K562 (cell line): Measurements from ENCODE around the gene COG4. TPM values are rescaled to one million over a fixed set of nuclear protein-coding genes. Genes with fewer than 3 reads are reported as not detected.

Source experiments
- ZNF124 ChIP-seq: sonication (generic); formaldehyde crosslinking; IDR thresholded peaks from 2 replicates; pipeline ENCODE4 v1.8.1; 2022; ENCODE audit warnings: missing genetic modification reagents
- ZNF347 ChIP-seq: fragments of 450-650 bp; formaldehyde crosslinking; IDR thresholded peaks from 2 replicates; pipeline ENCODE4 v1.4.0; 2020; ENCODE audit warnings: low read depth, mild to moderate bottlenecking, moderate library complexity
- polyA plus RNA-seq, 8 experiments: library from polyadenylated mRNA; depleted of rRNA in 4 of 8; stranded (reverse) in 5 of 8; unstranded in 3 of 8; fragments of >200 nt; fragmentation: Nextera tagmentation in 2 of 8; fragmentation: Illumina TruSeq in 1 of 8; extraction: Ambion mirVana in 2 of 8; extraction: Trizol in 1 of 8; gene quantifications; 2 replicates each; pipeline versions ENCODE4 v1.2.1 to v1.2.3, GENCODE V29; 2011 to 2014; ENCODE audit warnings: inconsistent platforms in 1 of 8, missing spikeins in 1 of 8
- total RNA-seq, 7 experiments: library from RNA; depleted of rRNA in 6 of 7; stranded (reverse); fragments of >200 nt in 6 of 7; fragmentation: Illumina TruSeq in 2 of 7; extraction: Trizol in 2 of 7; gene quantifications; 2 replicates each; pipeline versions ENCODE4 v1.2.1 to v1.2.3, GENCODE V29; 2011 to 2021; ENCODE audit warnings: low replicate concordance in 1 of 7
- TF ChIP-seq, protein P1 (sequence below): fragments of 250-450 bp; sonication (Bioruptor Pico); IDR thresholded peaks from 2 replicates; pipeline ENCODE4 v1.4.0; 2020
- TF ChIP-seq, protein P2 (sequence below): fragments of 250-450 bp; sonication (Bioruptor Pico); IDR thresholded peaks from 2 replicates; pipeline ENCODE4 v1.4.0; 2020; ENCODE audit warnings: mild to moderate bottlenecking, moderate library complexity
- TF ChIP-seq, protein P3 (sequence below): sonication (generic); formaldehyde crosslinking; IDR thresholded peaks from 2 replicates; pipeline ENCODE4 v1.9.0; 2022; ENCODE audit warnings: mild to moderate bottlenecking, missing genetic modification reagents
- TF ChIP-seq, protein P4 (sequence below): sonication (generic); formaldehyde crosslinking; IDR thresholded peaks from 2 replicates; pipeline ENCODE4 v1.8.0; 2022; ENCODE audit warnings: mild to moderate bottlenecking, low read depth, missing genetic modification reagents
- TF ChIP-seq, protein P5 (sequence below), 3 experiments: IDR thresholded peaks in 2 of 3; conservative IDR thresholded peaks in 1 of 3; 2 replicates each; pipeline ENCODE4 v1.5.1; 2011 to 2012; ENCODE audit warnings: low read length in 3 of 3, mild to moderate bottlenecking in 3 of 3, control low read depth in 2 of 3, improper control_type of control experiment in 1 of 3, inconsistent platforms in 1 of 3, low read depth in 1 of 3, mixed read lengths in 1 of 3, moderate library complexity in 1 of 3; ENCODE audit not compliant: insufficient read depth in 2 of 3

Gene COG4
- total and polyA plus RNA-seq, 9 of the 15 experiments (the other 6 are each of a cell fraction or from before 2014, with no cell fraction given): 13.7 to 73.9 (median 44.2) TPM

- TF ChIP-seq, protein P1, sequence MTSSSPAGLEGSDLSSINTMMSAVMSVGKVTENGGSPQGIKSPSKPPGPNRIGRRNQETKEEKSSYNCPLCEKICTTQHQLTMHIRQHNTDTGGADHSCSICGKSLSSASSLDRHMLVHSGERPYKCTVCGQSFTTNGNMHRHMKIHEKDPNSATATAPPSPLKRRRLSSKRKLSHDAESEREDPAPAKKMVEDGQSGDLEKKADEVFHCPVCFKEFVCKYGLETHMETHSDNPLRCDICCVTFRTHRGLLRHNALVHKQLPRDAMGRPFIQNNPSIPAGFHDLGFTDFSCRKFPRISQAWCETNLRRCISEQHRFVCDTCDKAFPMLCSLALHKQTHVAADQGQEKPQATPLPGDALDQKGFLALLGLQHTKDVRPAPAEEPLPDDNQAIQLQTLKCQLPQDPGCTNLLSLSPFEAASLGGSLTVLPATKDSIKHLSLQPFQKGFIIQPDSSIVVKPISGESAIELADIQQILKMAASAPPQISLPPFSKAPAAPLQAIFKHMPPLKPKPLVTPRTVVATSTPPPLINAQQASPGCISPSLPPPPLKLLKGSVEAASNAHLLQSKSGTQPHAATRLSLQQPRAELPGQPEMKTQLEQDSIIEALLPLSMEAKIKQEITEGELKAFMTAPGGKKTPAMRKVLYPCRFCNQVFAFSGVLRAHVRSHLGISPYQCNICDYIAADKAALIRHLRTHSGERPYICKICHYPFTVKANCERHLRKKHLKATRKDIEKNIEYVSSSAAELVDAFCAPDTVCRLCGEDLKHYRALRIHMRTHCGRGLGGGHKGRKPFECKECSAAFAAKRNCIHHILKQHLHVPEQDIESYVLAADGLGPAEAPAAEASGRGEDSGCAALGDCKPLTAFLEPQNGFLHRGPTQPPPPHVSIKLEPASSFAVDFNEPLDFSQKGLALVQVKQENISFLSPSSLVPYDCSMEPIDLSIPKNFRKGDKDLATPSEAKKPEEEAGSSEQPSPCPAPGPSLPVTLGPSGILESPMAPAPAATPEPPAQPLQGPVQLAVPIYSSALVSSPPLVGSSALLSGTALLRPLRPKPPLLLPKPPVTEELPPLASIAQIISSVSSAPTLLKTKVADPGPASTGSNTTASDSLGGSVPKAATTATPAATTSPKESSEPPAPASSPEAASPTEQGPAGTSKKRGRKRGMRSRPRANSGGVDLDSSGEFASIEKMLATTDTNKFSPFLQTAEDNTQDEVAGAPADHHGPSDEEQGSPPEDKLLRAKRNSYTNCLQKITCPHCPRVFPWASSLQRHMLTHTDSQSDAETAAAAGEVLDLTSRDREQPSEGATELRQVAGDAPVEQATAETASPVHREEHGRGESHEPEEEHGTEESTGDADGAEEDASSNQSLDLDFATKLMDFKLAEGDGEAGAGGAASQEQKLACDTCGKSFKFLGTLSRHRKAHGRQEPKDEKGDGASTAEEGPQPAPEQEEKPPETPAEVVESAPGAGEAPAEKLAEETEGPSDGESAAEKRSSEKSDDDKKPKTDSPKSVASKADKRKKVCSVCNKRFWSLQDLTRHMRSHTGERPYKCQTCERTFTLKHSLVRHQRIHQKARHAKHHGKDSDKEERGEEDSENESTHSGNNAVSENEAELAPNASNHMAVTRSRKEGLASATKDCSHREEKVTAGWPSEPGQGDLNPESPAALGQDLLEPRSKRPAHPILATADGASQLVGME (CRISPR knock-in tag): no peak
- TF ChIP-seq, protein P2, sequence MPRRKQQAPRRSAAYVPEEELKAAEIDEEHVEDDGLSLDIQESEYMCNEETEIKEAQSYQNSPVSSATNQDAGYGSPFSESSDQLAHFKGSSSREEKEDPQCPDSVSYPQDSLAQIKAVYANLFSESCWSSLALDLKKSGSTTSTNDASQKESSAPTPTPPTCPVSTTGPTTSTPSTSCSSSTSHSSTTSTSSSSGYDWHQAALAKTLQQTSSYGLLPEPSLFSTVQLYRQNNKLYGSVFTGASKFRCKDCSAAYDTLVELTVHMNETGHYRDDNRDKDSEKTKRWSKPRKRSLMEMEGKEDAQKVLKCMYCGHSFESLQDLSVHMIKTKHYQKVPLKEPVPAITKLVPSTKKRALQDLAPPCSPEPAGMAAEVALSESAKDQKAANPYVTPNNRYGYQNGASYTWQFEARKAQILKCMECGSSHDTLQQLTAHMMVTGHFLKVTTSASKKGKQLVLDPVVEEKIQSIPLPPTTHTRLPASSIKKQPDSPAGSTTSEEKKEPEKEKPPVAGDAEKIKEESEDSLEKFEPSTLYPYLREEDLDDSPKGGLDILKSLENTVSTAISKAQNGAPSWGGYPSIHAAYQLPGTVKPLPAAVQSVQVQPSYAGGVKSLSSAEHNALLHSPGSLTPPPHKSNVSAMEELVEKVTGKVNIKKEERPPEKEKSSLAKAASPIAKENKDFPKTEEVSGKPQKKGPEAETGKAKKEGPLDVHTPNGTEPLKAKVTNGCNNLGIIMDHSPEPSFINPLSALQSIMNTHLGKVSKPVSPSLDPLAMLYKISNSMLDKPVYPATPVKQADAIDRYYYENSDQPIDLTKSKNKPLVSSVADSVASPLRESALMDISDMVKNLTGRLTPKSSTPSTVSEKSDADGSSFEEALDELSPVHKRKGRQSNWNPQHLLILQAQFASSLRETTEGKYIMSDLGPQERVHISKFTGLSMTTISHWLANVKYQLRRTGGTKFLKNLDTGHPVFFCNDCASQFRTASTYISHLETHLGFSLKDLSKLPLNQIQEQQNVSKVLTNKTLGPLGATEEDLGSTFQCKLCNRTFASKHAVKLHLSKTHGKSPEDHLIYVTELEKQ (CRISPR knock-in tag): no peak
- TF ChIP-seq, protein P3, sequence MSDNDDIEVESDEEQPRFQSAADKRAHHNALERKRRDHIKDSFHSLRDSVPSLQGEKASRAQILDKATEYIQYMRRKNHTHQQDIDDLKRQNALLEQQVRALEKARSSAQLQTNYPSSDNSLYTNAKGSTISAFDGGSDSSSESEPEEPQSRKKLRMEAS (CRISPR knock-in tag): no peak
- TF ChIP-seq ZNF124 (CRISPR knock-in tag) (no peak), ZNF347 (no peak)
- TF ChIP-seq, protein P4, sequence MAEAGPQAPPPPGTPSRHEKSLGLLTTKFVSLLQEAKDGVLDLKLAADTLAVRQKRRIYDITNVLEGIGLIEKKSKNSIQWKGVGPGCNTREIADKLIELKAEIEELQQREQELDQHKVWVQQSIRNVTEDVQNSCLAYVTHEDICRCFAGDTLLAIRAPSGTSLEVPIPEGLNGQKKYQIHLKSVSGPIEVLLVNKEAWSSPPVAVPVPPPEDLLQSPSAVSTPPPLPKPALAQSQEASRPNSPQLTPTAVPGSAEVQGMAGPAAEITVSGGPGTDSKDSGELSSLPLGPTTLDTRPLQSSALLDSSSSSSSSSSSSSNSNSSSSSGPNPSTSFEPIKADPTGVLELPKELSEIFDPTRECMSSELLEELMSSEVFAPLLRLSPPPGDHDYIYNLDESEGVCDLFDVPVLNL (CRISPR knock-in tag): no peak
- TF ChIP-seq, protein P5, sequence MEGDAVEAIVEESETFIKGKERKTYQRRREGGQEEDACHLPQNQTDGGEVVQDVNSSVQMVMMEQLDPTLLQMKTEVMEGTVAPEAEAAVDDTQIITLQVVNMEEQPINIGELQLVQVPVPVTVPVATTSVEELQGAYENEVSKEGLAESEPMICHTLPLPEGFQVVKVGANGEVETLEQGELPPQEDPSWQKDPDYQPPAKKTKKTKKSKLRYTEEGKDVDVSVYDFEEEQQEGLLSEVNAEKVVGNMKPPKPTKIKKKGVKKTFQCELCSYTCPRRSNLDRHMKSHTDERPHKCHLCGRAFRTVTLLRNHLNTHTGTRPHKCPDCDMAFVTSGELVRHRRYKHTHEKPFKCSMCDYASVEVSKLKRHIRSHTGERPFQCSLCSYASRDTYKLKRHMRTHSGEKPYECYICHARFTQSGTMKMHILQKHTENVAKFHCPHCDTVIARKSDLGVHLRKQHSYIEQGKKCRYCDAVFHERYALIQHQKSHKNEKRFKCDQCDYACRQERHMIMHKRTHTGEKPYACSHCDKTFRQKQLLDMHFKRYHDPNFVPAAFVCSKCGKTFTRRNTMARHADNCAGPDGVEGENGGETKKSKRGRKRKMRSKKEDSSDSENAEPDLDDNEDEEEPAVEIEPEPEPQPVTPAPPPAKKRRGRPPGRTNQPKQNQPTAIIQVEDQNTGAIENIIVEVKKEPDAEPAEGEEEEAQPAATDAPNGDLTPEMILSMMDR (IDR thresholded peaks at IDR 0.05 in 2 of 3, conservative IDR thresholded peaks at IDR 0.05 in 1 of 3; ENCODE audit: insufficient read depth in 2 of 3, low read depth in 1 of 3, low read length in 3 of 3): no peak
These were observed at the start of gene COG4 (continued) for GRCh38 chr16:70523076-70523742.
